ENCODE results near the gene NDUFS4.
"Not testable (repeated sequence)": the region's sequence is repeated elsewhere in the genome, so short reads cannot be mapped to it uniquely, and the experiment has no call there.

NDUFS4 gene

GRCh38 chr5:53674121-53674520, 113.7 kb downstream of the NDUFS4 start:
- DNase-seq: no peak

DNA sequence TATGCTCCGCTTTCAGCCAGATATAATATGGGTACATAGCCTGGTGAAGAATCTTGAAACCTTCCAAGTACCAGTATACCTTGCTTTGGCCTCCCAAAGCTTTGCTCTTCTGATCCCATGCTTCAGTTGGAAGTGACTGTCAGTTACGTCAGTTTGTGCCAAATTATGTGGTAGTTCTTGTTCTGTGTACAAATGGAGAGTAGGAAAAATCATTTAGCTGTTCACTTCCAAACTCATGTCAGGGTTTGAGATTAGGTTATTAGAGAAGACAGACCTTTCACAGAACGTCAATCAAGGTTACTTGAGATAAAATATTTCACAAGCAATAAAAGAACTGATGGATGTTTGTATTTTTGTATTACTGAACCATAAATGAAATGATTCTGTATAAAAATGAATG, 117.2 kb downstream of the NDUFS4 start:
- DNase-seq: no peak

DNA sequence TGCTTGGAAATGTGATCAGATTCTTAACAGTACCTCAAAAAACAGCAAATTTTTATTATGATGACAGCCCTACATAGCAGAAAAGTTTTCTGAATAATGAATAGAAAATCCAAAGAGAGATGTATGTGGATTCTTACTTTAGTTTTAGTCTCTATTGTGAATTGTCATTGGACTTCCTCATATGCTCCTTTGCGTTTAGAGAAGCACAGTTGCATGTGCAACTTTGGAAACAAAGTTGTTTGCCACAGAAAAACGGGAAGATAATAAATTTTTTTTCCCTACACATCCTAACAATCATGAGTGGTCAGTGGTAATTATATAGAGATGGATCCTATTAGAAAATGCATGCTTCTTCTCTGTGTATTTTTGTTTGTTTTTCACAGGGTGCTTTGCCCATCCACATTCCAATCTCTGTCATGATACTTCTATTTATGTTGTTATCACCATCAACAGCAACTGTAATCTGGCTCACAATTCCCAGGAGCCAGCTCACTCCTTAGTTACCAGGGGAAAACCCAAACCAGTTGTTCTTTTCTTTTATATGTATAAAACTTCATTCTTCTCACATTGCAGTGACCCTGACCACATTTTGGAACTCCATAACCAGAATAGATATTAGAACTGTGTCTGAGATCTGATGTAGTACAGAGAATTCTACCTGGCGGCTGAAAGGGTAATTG, 118.7 kb downstream of the NDUFS4 start:
- no peak for DNase-seq

DNA sequence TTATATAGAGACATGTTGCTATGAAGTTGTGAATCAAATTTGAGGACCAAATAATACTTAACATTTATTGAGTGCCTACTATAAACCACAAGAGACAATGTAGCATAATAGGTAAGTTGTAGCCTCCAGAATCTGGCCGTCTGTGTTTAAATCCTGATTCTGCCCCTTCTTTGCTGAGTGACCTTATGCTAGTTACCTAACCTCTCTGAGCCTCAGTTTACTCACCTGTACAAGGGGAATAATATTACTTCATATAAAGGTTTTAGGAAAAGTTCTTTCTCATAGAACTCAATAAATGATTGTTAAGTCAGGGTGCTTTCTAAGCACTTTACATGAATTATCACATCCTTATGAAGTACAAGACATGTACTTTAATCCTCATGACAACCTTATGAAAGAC, 120.6 kb downstream of the NDUFS4 start:
- no peak for DNase-seq

DNA sequence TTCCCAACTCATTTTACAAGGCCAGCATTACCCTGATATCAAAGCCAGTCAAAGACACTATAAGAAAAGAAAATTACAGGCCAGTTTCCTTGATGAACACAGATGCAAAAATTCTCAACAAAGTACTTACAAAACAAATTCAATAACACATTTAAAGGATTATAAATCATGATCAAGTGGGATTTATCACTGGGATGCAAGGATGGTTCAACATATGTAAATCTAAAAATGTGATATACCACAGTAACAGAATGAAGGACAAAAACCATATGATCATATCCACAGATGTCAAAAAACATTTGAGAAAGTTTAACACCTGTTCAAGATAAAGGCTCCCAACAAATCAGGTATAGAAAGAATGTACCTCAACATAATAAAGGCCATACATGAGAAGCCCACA, 130.6 kb downstream of the NDUFS4 start:
- no peak for DNase-seq

DNA sequence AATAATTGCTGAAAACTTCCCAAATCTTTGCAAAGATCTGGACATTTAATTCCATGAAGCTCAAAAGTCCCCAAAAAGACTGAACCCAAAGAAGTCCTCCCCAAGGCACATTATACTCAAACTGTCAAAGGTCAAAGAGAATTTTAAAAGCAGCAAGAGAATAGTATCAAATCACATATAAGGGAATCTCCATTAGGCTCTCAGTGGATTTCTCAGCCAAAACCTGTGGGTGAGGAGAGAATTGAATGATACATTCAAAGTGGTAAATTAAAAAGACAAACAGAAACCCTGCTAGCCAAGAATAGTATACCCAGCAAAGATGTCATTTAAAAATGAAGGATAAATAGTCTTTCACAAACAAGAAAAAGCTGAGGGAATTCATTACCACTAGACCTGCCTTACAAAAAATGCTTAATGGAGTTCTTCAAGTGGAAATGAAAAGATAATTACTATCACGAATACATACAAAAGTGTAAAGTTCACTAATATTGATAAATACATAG, 134.1 kb downstream of the NDUFS4 start:
- no peak for DNase-seq

- not testable (repeated sequence) for DNase-seq
Observed at GRCh38 chr5:53710405-53710804, 150.0 kb downstream of the NDUFS4 start.

- DNase-seq: no peak
Observed at GRCh38 chr5:53712327-53712726, 151.9 kb downstream of the NDUFS4 start.

DNA sequence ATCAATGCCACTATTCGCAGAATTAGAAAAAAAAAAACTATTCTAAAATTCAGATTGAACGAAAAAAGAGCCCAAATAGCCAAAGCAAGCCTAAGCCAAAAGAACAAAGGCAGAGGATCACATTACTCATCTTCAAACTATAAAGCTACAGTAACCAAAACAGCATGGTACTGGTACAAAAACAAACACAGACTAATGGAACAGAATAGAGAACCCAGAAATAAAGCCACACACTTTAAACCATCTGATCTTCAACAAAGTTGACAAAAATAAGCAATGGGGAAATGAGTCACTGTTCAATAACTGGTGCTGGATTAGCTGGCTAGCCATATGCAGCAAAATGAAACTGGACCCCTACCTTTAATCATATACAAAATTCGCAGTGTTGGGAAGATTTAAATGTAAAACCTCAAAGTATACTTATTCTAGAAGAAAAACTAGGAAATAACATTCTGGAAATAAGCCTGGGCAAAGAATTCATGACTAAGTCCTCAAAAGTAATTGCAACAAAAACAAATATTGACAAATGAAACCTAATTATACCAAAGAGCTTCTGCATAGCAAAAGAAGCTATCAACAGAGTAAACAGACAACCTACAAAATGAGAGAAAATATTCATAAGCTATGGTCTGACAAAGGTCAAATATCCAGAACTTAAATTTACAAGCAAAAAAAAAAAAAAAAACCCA, 153.7 kb downstream of the NDUFS4 start:
- DNase-seq: no peak

DNA sequence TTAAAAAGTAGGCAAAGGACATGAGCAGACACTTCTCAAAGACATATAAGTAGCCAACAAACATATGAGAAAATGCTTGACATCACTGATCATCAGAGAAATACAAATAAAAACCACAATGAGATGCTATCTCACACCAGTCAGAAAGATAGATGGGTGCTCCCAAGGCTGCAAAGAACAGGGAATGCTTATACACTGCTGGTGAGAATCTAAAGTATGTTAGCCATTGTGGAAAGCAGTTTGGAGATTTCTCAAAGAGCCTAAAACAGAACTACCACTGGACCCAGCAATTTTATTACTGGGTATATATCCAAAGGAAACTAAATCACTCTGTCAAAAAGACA, 154.2 kb downstream of the NDUFS4 start:
- DNase-seq: no peak

DNA sequence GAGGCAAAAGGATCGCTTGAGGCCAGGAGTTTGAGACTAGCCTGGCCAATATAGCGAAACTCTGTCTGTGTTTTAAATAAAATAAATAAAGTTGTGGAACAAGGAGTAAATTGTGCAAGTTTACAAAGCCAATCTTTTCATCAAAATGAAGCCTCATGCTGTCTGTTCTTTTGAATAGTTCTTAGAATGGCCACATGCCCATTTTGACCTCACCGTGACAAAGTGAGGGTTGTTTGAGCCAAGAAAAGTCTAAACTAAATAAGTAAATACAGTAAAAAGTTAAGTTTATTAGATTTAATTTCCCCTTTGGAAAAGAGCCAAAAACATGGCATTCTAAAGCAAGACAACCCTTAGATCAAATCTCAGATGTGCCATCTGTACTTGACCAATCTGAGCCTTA, 165.7 kb downstream of the NDUFS4 start:
- DNase-seq: no peak

DNA sequence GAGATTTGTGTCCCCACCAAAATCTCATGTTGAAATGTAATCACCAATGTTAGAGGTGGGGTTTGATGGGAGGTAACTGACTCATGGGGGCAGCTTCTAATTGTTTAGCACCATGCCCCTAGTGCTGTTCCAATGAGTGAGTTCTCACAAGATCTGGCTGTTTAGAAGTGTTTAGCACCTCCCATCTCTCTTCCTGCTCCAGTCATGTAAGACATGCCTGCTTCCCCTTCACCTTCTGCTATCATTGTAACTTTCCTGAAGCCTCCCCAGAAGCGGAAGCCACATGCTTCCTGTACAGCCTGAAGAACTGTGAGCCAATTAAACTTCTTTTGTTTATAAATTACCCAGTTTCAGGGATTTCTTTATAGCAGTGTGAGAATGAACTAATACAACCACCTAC, 170.5 kb downstream of the NDUFS4 start:
- no peak for DNase-seq

Measured in activated naive CD4-positive, alpha-beta T cell treated with Interleukin-2 at 50 U/mL for 16 hours (primary cell).